ENCODE data around the gene ATP11A. TPM values are rescaled to one million over a fixed set of nuclear protein-coding genes. Genes with fewer than 3 reads are reported as not detected.

The ATP11A gene
- total and polyA plus RNA-seq, 10 of the 15 experiments (the other 5 are each of a cell fraction or from before 2014, with no cell fraction given), result 1.4 to 69.6 (median 14.4) TPM

DNA sequence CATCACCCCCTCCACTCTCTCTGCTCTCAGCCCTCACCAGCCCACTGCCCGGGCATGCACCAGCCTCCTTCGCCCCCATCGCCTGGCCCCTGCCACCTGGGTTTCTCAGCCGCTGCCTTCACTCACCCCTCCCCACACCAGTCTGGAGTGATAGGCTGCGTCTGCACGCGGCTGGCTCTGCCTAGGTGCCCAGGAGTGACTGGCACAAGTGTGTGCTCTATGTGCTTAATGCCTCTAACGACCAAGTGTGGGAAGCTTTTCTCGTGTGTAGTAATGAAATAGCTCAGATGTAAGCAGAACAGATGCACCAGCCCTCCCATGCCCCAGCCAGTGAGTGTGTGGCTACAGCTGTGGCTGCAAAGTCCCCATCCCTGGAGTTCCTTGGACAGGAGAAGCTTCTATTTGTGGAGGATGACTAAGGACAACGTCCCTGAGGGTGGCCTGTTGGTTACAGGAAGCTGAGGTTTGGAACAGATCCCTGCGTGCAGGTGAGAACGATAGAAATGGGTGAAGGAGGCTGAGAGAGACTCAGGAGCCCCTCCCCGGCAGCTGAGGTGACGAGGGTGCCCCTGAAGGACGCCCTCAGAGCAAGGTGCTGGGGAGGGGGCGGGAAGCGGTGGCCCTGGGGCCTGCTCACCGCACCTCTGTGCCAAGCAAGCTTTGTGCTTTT, 35.6 kb downstream of the ATP11A start:
- H3K4me3 ChIP-seq, result no peak overlapping the region
- SMC1A ChIA-PET (ENCODE audit: uncharacterized antibody, unreplicated experiment), result interaction anchor here (0.9 to 1.6 kb wide), 7 partner anchors 8 to 134 kb away, joined by 3 to 5 read pairs (median 3); no protein-coding TSS in a partner anchor
- peak overlapping the region; percentile 72 for H3K4me2 ChIP-seq (ENCODE audit: control insufficient read depth, insufficient read depth)
- H4K20me1 ChIP-seq (ENCODE audit: control insufficient read depth, insufficient read depth), result no peaks in the 10 kb centered on the region; the same call in 1 of the 2 replicates
- H3K27ac ChIP-seq (ENCODE audit: control insufficient read depth, insufficient read depth), result peak overlapping the region; percentile 53
- DNase-seq (ENCODE audit: low read depth, low spot score) (peak; percentile 24), FAIRE-seq (no peak), ATAC-seq (peak; percentile 69)
- H3K9me3 ChIP-seq (replicated peaks; ENCODE audit: control insufficient read depth, insufficient read depth, low read length), result no peaks in the 10 kb centered on the region
- H3K9ac ChIP-seq (ENCODE audit: control insufficient read depth, insufficient read depth, low read length), result no peak overlapping the region; the same call in none of the 2 replicates
- peak overlapping the region; percentile 40; the same call in 1 of the 2 replicates for H2AFZ ChIP-seq (ENCODE audit: control insufficient read depth, low read depth, low read length)
- no TSS peak for BruUV-seq (replicated peaks)
- peaks cover 16% of the 10 kb centered on the region for H3K4me1 ChIP-seq (ENCODE audit: control insufficient read depth, insufficient read depth, low read length)
- H3K79me2 ChIP-seq (ENCODE audit: control insufficient read depth, insufficient read depth, low read length), result peaks cover 13% of the 10 kb centered on the region
- intact Hi-C loops (cut with micrococcal nuclease; ENCODE audit: unreplicated experiment) (no loop called here), in situ Hi-C loops (cut with MboI) (no loop called here)
- 60% methylated on average over 18 of the region's 18 CpGs for WGBS (ENCODE audit: insufficient coverage, insufficient replicate concordance, low lambda C conversion rate, missing lambda C conversion rate)
- TF ChIP-seq CBX5 (IDR thresholded peaks at IDR 0.05; ENCODE audit: low read depth), result no peak
- TF ChIP-seq FOXK2 (IDR thresholded peaks at IDR 0.05), result no peak
- no peak for TF ChIP-seq JUND (IDR thresholded peaks at IDR 0.05; ENCODE audit: low read depth, low read length)
- TF ChIP-seq, protein P1, sequence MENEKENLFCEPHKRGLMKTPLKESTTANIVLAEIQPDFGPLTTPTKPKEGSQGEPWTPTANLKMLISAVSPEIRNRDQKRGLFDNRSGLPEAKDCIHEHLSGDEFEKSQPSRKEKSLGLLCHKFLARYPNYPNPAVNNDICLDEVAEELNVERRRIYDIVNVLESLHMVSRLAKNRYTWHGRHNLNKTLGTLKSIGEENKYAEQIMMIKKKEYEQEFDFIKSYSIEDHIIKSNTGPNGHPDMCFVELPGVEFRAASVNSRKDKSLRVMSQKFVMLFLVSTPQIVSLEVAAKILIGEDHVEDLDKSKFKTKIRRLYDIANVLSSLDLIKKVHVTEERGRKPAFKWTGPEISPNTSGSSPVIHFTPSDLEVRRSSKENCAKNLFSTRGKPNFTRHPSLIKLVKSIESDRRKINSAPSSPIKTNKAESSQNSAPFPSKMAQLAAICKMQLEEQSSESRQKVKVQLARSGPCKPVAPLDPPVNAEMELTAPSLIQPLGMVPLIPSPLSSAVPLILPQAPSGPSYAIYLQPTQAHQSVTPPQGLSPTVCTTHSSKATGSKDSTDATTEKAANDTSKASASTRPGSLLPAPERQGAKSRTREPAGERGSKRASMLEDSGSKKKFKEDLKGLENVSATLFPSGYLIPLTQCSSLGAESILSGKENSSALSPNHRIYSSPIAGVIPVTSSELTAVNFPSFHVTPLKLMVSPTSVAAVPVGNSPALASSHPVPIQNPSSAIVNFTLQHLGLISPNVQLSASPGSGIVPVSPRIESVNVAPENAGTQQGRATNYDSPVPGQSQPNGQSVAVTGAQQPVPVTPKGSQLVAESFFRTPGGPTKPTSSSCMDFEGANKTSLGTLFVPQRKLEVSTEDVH (IDR thresholded peaks at IDR 0.05; ENCODE audit: low read depth, partially characterized antibody), result no peak
- peak; percentile 34 for TF ChIP-seq RUNX3 (IDR thresholded peaks at IDR 0.05; ENCODE audit: low read length)
- RAD21 ChIA-PET (ENCODE audit: unreplicated experiment), result interaction anchor here (1.0 to 1.2 kb wide), 2 partner anchors 43 to 77 kb away, joined by 3 to 4 read pairs; no protein-coding TSS in a partner anchor
- H3K27me3 ChIP-seq (replicated peaks in 1 of 2; ENCODE audit: control insufficient read depth in 2 of 2, insufficient read depth in 2 of 2, low read length in 1 of 2), result no peaks in the 10 kb centered on the region
- POLR2A ChIA-PET, result interaction anchor here (1.1 kb wide), 1 partner anchor 13 kb away, joined by 4 read pairs; no protein-coding TSS in a partner anchor
- CTCF ChIA-PET, result interaction anchor here (0.6 kb wide), 1 partner anchor 1244 kb away, joined by 3 read pairs; no protein-coding TSS in a partner anchor
- H3K36me3 ChIP-seq (ENCODE audit: control insufficient read depth in 2 of 2, insufficient read depth in 2 of 2, low read length in 1 of 2), result peaks cover 0 to 4% of the 10 kb centered on the region in 2 experiments; a peak in 2 of 4 replicates

All from GM12878 (cell line).